Stimulated activated CD4-positive, alpha-beta T cell treated with anti-CD3 and anti-CD28 coated beads, Interleukin-12 subunit alpha, Interleukin-12 subunit beta, amount 100 ng/mL, for 4 hours (primary cell): Measurements from ENCODE around the gene HLF.
A peak's percentile ranks its signal among the peaks of the same experiment; 100 is the strongest.

Experiments used
- DNase-seq: peaks from one replicate; pipeline ENCODE4 v3.0.0-alpha.2; 2020

HLF gene

GRCh38 chr17:55258578-55259135 is 6.1 kb upstream of the HLF start:
- DNase-seq = no peak

- DNase-seq = no peak
Measured at GRCh38 chr17:55259684-55260111, 5.1 kb upstream of the HLF start.

- DNase-seq = no peak
Measured at GRCh38 chr17:55261311-55261710, 3.4 kb upstream of the HLF start.

GRCh38 chr17:55263569-55264277 is 1.0 kb upstream of the HLF start:
- DNase-seq = peak; percentile 6

GRCh38 chr17:55264278-55264644 is 499 bp upstream of the HLF start:
- DNase-seq = no peak

GRCh38 chr17:55265311-55266021 is 706 bp downstream of the HLF start:
- DNase-seq = peak; percentile 9

- DNase-seq = peak; percentile 4
Measured at GRCh38 chr17:55266051-55266957, 1.5 kb downstream of the HLF start.

GRCh38 chr17:55266958-55267688 is 2.4 kb downstream of the HLF start:
- DNase-seq = no peak

- DNase-seq = no peak
Measured at GRCh38 chr17:55267777-55268648, 3.3 kb downstream of the HLF start.

- no peak for DNase-seq
Measured at GRCh38 chr17:55268649-55269480, 4.1 kb downstream of the HLF start.

GRCh38 chr17:55269894-55270293 is 5.1 kb downstream of the HLF start:
- no peak for DNase-seq

GRCh38 chr17:55271223-55271571 is 6.4 kb downstream of the HLF start:
- no peak for DNase-seq

GRCh38 chr17:55271958-55272710 is 7.4 kb downstream of the HLF start:
- no peak for DNase-seq

GRCh38 chr17:55272711-55273578 is 8.2 kb downstream of the HLF start:
- DNase-seq = no peak

- no peak for DNase-seq
Measured at GRCh38 chr17:55273579-55274354, 9.0 kb downstream of the HLF start.

- DNase-seq = no peak
Measured at GRCh38 chr17:55274355-55275255, 9.8 kb downstream of the HLF start.
